PC-9 (cell line): Measurements from ENCODE around the gene WNT10A.

Experiments
- EZH2 ChIP-seq: fragments of 200-600 bp; sonication (generic); IDR thresholded peaks from 2 replicates; pipeline ENCODE4 v1.8.0; 2017; ENCODE audit warnings: antibody characterized with exemption, low read depth
- TF ChIP-seq, protein P1 (sequence below): fragments of 200-600 bp; sonication (generic); conservative IDR thresholded peaks from 2 replicates; pipeline ENCODE4 v1.6.1; 2017; ENCODE audit warnings: mixed run types, antibody characterized with exemption, mild to moderate bottlenecking, moderate library complexity

DNA sequence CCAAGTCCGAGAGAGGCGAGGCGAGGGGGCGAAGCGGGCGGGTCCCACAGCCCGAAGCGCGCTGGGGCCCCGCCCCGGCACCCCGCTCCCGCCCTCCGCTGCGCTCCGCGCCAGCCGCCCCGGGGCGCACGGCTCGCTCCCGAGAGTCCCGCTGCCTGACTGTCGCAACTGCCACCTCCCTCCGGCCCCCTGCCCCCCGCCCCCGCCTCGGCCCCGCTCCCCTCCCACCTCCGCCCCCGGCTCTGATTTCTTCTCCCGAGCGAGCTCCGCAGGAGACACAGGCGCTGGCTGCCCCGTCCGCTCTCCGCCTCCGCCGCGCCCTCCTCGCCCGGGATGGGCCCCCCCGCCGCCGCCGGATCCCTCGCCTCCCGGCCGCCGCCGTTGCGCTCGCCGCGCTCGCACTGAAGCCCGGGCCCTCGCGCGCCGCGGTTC, 21.1 kb upstream of the WNT10A start, which contains the start of gene WNT6:
- TF ChIP-seq, protein P1, sequence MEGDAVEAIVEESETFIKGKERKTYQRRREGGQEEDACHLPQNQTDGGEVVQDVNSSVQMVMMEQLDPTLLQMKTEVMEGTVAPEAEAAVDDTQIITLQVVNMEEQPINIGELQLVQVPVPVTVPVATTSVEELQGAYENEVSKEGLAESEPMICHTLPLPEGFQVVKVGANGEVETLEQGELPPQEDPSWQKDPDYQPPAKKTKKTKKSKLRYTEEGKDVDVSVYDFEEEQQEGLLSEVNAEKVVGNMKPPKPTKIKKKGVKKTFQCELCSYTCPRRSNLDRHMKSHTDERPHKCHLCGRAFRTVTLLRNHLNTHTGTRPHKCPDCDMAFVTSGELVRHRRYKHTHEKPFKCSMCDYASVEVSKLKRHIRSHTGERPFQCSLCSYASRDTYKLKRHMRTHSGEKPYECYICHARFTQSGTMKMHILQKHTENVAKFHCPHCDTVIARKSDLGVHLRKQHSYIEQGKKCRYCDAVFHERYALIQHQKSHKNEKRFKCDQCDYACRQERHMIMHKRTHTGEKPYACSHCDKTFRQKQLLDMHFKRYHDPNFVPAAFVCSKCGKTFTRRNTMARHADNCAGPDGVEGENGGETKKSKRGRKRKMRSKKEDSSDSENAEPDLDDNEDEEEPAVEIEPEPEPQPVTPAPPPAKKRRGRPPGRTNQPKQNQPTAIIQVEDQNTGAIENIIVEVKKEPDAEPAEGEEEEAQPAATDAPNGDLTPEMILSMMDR: no peak
- TF ChIP-seq EZH2: no peak
